Vagina (tissue), 2 donors: ENCODE data around the gene PAPPA. TPM values are rescaled to one million over a fixed set of nuclear protein-coding genes. Genes with fewer than 3 reads are reported as not detected.

Experiments used
- DNase-seq, 2 donors: peaks; one replicate each; pipeline ENCODE4 v3.0.0-alpha.2; 2017; ENCODE audit errors: extremely low spot score in 2 of 2
- H3K27ac ChIP-seq: fragments of 200-600 bp; sonication (generic); one replicate; pipeline ENCODE4 v1.5.1; 2019
- H3K27me3 ChIP-seq: fragments of 200-600 bp; sonication (generic); one replicate; pipeline ENCODE4 v1.5.1; 2019
- H3K36me3 ChIP-seq, 2 donors: fragments of 200-600 bp; sonication (generic); one replicate each; pipeline ENCODE4 v1.5.1; 2017 to 2019
- H3K4me1 ChIP-seq: fragments of 200-600 bp; sonication (generic); one replicate; pipeline ENCODE4 v1.5.1; 2019
- H3K4me3 ChIP-seq, 2 donors: fragments of 200-600 bp; sonication (generic); 1 replicate in 1 of 2; 2 replicates in 1 of 2; pipeline ENCODE4 v1.5.1; 2016 to 2019
- H3K9me3 ChIP-seq: fragments of 200-600 bp; sonication (generic); one replicate; pipeline ENCODE4 v1.5.1; 2019
- CTCF ChIP-seq, 3 experiments: fragments of 450-650 bp in 2 of 3; fragments of 200-600 bp in 1 of 3; sonication (generic) in 1 of 3; IDR thresholded peaks; one replicate each; pipeline ENCODE4 v1.5.1; 2017 to 2019; ENCODE audit warnings: antibody characterized with exemption in 3 of 3, mild to moderate bottlenecking in 2 of 3, moderate library complexity in 2 of 3
- POLR2A ChIP-seq, 2 donors: fragments of 450-650 bp; IDR thresholded peaks; one replicate each; pipeline ENCODE4 v1.6.1; 2017; ENCODE audit warnings: antibody characterized with exemption in 2 of 2, mild to moderate bottlenecking in 2 of 2, moderate library complexity in 2 of 2
- POLR2AphosphoS5 ChIP-seq, 2 donors: sonication (generic); formaldehyde crosslinking; IDR thresholded peaks; one replicate each; pipeline ENCODE4 v1.9.0; 2017; ENCODE audit warnings: antibody characterized with exemption in 2 of 2, mild to moderate bottlenecking in 2 of 2, low read depth in 1 of 2; ENCODE audit not compliant: insufficient read depth in 1 of 2
- intact Hi-C: fragments of 100-400 bp; cut with DNase I; formaldehyde crosslinking; loops from one replicate; pipeline ENCODE4 v1.15.1; 2023
- total RNA-seq: library from RNA; depleted of rRNA; stranded (reverse); fragments of >200 nt; gene quantifications from one replicate; pipeline ENCODE4 v1.2.3, GENCODE V29; 2016

Gene PAPPA
- total RNA-seq, 1 donor from 2014 or later = 4.4 TPM

- Histone ChIP-seq H3K27me3 (no peaks in the 10 kb centered on the region), H3K4me1 (no peaks in the 10 kb centered on the region), H3K9me3 (no peaks in the 10 kb centered on the region), H3K4me3 (no peak overlapping the region), H3K36me3 (no peaks in the 10 kb centered on the region), H3K27ac (no peak overlapping the region)
- TF ChIP-seq POLR2A (IDR thresholded peaks at IDR 0.05) = no peak
- no peak for TF ChIP-seq CTCF (IDR thresholded peaks at IDR 0.05)
- TF ChIP-seq POLR2AphosphoS5 (IDR thresholded peaks at IDR 0.05; ENCODE audit: insufficient read depth in 1 of 2, low read depth in 1 of 2) = no peak
- intact Hi-C loops = no loop called here
- DNase-seq = no peak
Measured at GRCh38 chr9:116209414-116210116, 56.0 kb downstream of the PAPPA start.

GRCh38 chr9:116212986-116213692, 59.5 kb downstream of the PAPPA start:
- no peak for DNase-seq
- no peak overlapping the region for H3K27ac ChIP-seq
- no peaks in the 10 kb centered on the region for H3K4me1 ChIP-seq
- no peaks in the 10 kb centered on the region for H3K9me3 ChIP-seq
- no peaks in the 10 kb centered on the region for H3K27me3 ChIP-seq
- intact Hi-C loops = no loop called here
- no peak overlapping the region for H3K4me3 ChIP-seq
- no peaks in the 10 kb centered on the region for H3K36me3 ChIP-seq
- TF ChIP-seq POLR2A (IDR thresholded peaks at IDR 0.05) (no peak), CTCF (IDR thresholded peaks at IDR 0.05) (no peak), POLR2AphosphoS5 (IDR thresholded peaks at IDR 0.05; ENCODE audit: insufficient read depth in 1 of 2, low read depth in 1 of 2) (no peak)

GRCh38 chr9:116213693-116214047, 60.1 kb downstream of the PAPPA start:
- no peaks in the 10 kb centered on the region for H3K9me3 ChIP-seq
- DNase-seq = no peak
- H3K36me3 ChIP-seq = no peaks in the 10 kb centered on the region
- H3K27me3 ChIP-seq = no peaks in the 10 kb centered on the region
- no peak overlapping the region for H3K4me3 ChIP-seq
- H3K4me1 ChIP-seq = no peaks in the 10 kb centered on the region
- intact Hi-C loops = no loop called here
- no peak overlapping the region for H3K27ac ChIP-seq
- TF ChIP-seq POLR2A (IDR thresholded peaks at IDR 0.05) (no peak), CTCF (IDR thresholded peaks at IDR 0.05) (no peak), POLR2AphosphoS5 (IDR thresholded peaks at IDR 0.05; ENCODE audit: insufficient read depth in 1 of 2, low read depth in 1 of 2) (no peak)

GRCh38 chr9:116218399-116218798, 64.8 kb downstream of the PAPPA start:
- no peak overlapping the region for H3K4me3 ChIP-seq
- H3K9me3 ChIP-seq = no peaks in the 10 kb centered on the region
- no peak for DNase-seq
- no peak overlapping the region for H3K27ac ChIP-seq
- TF ChIP-seq CTCF (IDR thresholded peaks at IDR 0.05) (no peak), POLR2A (IDR thresholded peaks at IDR 0.05) (no peak), POLR2AphosphoS5 (IDR thresholded peaks at IDR 0.05; ENCODE audit: insufficient read depth in 1 of 2, low read depth in 1 of 2) (no peak)
- no peaks in the 10 kb centered on the region for H3K4me1 ChIP-seq
- intact Hi-C loops = no loop called here
- H3K36me3 ChIP-seq = no peaks in the 10 kb centered on the region
- H3K27me3 ChIP-seq = no peaks in the 10 kb centered on the region

- Histone ChIP-seq H3K27me3 (no peaks in the 10 kb centered on the region), H3K4me1 (no peaks in the 10 kb centered on the region), H3K4me3 (no peak overlapping the region), H3K36me3 (no peaks in the 10 kb centered on the region), H3K27ac (no peak overlapping the region), H3K9me3 (no peaks in the 10 kb centered on the region)
- no peak for DNase-seq
- TF ChIP-seq POLR2A (IDR thresholded peaks at IDR 0.05) (no peak), CTCF (IDR thresholded peaks at IDR 0.05) (no peak), POLR2AphosphoS5 (IDR thresholded peaks at IDR 0.05; ENCODE audit: insufficient read depth in 1 of 2, low read depth in 1 of 2) (no peak)
- intact Hi-C loops = no loop called here
Measured at GRCh38 chr9:116219686-116220085, 66.1 kb downstream of the PAPPA start.
